ENCODE results near the gene CRHR2. TPM values are rescaled to one million over a fixed set of nuclear protein-coding genes. Genes with fewer than 3 reads are reported as not detected.

The CRHR2 gene
- total and polyA plus RNA-seq, 4 donors, result 0.02 to 0.20 TPM; not detected in 2

DNA sequence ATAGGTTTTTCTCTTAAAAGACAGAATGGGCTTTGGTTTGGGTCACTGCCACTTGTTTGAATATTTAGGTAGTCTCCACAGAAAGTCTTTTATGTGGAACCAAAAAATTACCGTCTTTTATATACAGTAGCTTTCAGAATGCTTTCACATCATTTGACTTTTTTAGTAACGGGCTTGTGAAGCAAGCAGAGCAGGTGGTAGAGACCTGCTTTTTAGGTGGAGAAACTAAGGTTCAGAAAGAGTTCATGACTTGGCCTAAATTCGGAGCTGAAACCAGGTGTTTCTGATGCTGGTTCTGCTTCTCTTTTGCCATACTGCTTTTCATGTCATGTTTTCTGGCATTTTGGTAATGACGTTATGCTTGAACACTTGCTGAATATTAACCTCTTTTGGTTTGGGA, 51.3 kb downstream of the CRHR2 start:
- H3K36me3 ChIP-seq (ENCODE audit: control insufficient read depth in 4 of 4, insufficient read depth in 4 of 4, low read length in 4 of 4), result peaks cover 23 to 51% (median 29%) of the 10 kb centered on the region in 4 donors
- H3K9ac ChIP-seq (ENCODE audit: insufficient read depth in 1 of 2, low read length in 2 of 2), result no peak overlapping the region
- no peak for DNase-seq
- H3K4me3 ChIP-seq, result no peak overlapping the region
- H3K27me3 ChIP-seq (ENCODE audit: control insufficient read depth in 3 of 3, insufficient read depth in 3 of 3, low read length in 2 of 3), result no peaks in the 10 kb centered on the region
- no peaks in the 10 kb centered on the region for H3K4me1 ChIP-seq (ENCODE audit: control insufficient read depth in 5 of 5, insufficient read depth in 5 of 5, low read length in 5 of 5)
- no peak for ATAC-seq (ENCODE audit: insufficient read depth, low FRiP score)
- no peak overlapping the region for H3K27ac ChIP-seq (ENCODE audit: low read depth in 1 of 2, low read length in 1 of 2)
- H3K9me3 ChIP-seq (ENCODE audit: control insufficient read depth in 4 of 4, insufficient read depth in 3 of 4, low read length in 3 of 4), result no peaks in the 10 kb centered on the region
- WGBS, 2 donors, result 98% methylated on average over 4 of the region's 4 CpGs
- TF ChIP-seq, protein P1, sequence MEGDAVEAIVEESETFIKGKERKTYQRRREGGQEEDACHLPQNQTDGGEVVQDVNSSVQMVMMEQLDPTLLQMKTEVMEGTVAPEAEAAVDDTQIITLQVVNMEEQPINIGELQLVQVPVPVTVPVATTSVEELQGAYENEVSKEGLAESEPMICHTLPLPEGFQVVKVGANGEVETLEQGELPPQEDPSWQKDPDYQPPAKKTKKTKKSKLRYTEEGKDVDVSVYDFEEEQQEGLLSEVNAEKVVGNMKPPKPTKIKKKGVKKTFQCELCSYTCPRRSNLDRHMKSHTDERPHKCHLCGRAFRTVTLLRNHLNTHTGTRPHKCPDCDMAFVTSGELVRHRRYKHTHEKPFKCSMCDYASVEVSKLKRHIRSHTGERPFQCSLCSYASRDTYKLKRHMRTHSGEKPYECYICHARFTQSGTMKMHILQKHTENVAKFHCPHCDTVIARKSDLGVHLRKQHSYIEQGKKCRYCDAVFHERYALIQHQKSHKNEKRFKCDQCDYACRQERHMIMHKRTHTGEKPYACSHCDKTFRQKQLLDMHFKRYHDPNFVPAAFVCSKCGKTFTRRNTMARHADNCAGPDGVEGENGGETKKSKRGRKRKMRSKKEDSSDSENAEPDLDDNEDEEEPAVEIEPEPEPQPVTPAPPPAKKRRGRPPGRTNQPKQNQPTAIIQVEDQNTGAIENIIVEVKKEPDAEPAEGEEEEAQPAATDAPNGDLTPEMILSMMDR (IDR thresholded peaks at IDR 0.05; ENCODE audit: control extremely low read depth, extremely low read depth), result no peak

- DNase-seq, result no peak
- 91 to 96% methylated on average over 4 of the region's 4 CpGs for WGBS, 2 donors
- TF ChIP-seq, protein P1 (IDR thresholded peaks at IDR 0.05; ENCODE audit: control extremely low read depth, extremely low read depth), result no peak
- ATAC-seq (ENCODE audit: insufficient read depth, low FRiP score), result no peak
- H3K27me3 ChIP-seq (ENCODE audit: control insufficient read depth in 3 of 3, insufficient read depth in 3 of 3, low read length in 2 of 3), result no peaks in the 10 kb centered on the region
- H3K36me3 ChIP-seq (ENCODE audit: control insufficient read depth in 4 of 4, insufficient read depth in 4 of 4, low read length in 4 of 4), result peaks cover 22 to 48% (median 24%) of the 10 kb centered on the region in 4 donors
- no peak overlapping the region for H3K27ac ChIP-seq (ENCODE audit: low read depth in 1 of 2, low read length in 1 of 2)
- no peak overlapping the region for H3K9ac ChIP-seq (ENCODE audit: insufficient read depth in 1 of 2, low read length in 2 of 2)
- H3K4me1 ChIP-seq (ENCODE audit: control insufficient read depth in 5 of 5, insufficient read depth in 5 of 5, low read length in 5 of 5), result no peaks in the 10 kb centered on the region
- no peaks in the 10 kb centered on the region for H3K9me3 ChIP-seq (ENCODE audit: control insufficient read depth in 4 of 4, insufficient read depth in 3 of 4, low read length in 3 of 4)
- H3K4me3 ChIP-seq, result no peak overlapping the region
These were observed 55.2 kb downstream of the CRHR2 start for GRCh38 chr7:30627026-30627425.

GRCh38 chr7:30625283-30625682, 57.0 kb downstream of the CRHR2 start:
- ATAC-seq (ENCODE audit: insufficient read depth, low FRiP score), result no peak
- H3K36me3 ChIP-seq (ENCODE audit: control insufficient read depth in 4 of 4, insufficient read depth in 4 of 4, low read length in 4 of 4), result peaks cover 18 to 44% (median 33%) of the 10 kb centered on the region in 4 donors
- DNase-seq, result no peak
- H3K9me3 ChIP-seq (ENCODE audit: control insufficient read depth in 4 of 4, insufficient read depth in 3 of 4, low read length in 3 of 4), result no peaks in the 10 kb centered on the region
- no peak overlapping the region for H3K9ac ChIP-seq (ENCODE audit: insufficient read depth in 1 of 2, low read length in 2 of 2)
- no peak overlapping the region for H3K27ac ChIP-seq (ENCODE audit: low read depth in 1 of 2, low read length in 1 of 2)
- 95 to 97% methylated on average over 1 of the region's 1 CpG for WGBS, 2 donors
- H3K4me3 ChIP-seq, result no peak overlapping the region
- H3K27me3 ChIP-seq (ENCODE audit: control insufficient read depth in 3 of 3, insufficient read depth in 3 of 3, low read length in 2 of 3), result no peaks in the 10 kb centered on the region
- TF ChIP-seq, protein P1 (IDR thresholded peaks at IDR 0.05; ENCODE audit: control extremely low read depth, extremely low read depth), result no peak
- no peaks in the 10 kb centered on the region for H3K4me1 ChIP-seq (ENCODE audit: control insufficient read depth in 5 of 5, insufficient read depth in 5 of 5, low read length in 5 of 5)

DNA sequence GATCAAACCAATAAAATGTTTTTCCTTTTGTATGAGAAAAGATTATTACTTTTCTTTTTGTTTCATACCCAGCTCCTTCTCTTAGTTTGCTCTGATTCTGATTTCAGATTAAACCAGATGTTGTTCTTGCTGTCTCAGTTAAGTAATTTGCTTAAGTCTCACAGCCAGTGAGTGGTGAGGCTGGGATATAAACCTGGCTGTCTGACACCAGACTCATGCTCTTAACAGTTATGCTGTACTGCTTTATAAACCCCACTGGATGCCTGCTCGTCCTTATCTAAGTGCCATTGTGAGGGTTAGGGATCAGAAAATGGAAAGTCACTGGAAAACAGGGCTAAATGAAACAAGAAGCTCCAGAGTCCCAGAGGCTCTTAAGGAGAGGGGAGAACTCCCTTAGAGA, 63.3 kb downstream of the CRHR2 start:
- no peak overlapping the region for H3K9ac ChIP-seq (ENCODE audit: insufficient read depth in 1 of 2, low read length in 2 of 2)
- H3K9me3 ChIP-seq (ENCODE audit: control insufficient read depth in 4 of 4, insufficient read depth in 3 of 4, low read length in 3 of 4), result no peaks in the 10 kb centered on the region
- no peaks in the 10 kb centered on the region for H3K27me3 ChIP-seq (ENCODE audit: control insufficient read depth in 3 of 3, insufficient read depth in 3 of 3, low read length in 2 of 3)
- TF ChIP-seq, protein P1 (IDR thresholded peaks at IDR 0.05; ENCODE audit: control extremely low read depth, extremely low read depth), result no peak
- H3K36me3 ChIP-seq (ENCODE audit: control insufficient read depth in 4 of 4, insufficient read depth in 4 of 4, low read length in 4 of 4), result peaks cover 24 to 51% (median 45%) of the 10 kb centered on the region in 4 donors
- H3K4me1 ChIP-seq (ENCODE audit: control insufficient read depth in 5 of 5, insufficient read depth in 5 of 5, low read length in 5 of 5), result peaks cover 0 to 5% (median 1%) of the 10 kb centered on the region in 5 donors
- no peak overlapping the region for H3K27ac ChIP-seq (ENCODE audit: low read depth in 1 of 2, low read length in 1 of 2)
- ATAC-seq (ENCODE audit: insufficient read depth, low FRiP score), result no peak
- WGBS, 2 donors, result 81 to 94% methylated on average over 1 of the region's 1 CpG
- no peak for DNase-seq
- no peak overlapping the region for H3K4me3 ChIP-seq

Data from lung (tissue), 12 donors.